Stimulated activated CD4-positive, alpha-beta T cell treated with anti-CD3 and anti-CD28 coated beads, Interleukin-15, amount 100 ng/mL, for 24 hours (primary cell): Measurements from ENCODE around the gene DSC3.

ENCODE experiments used
- DNase-seq: peaks from one replicate; pipeline ENCODE4 v3.0.0-alpha.2; 2020

DSC3 gene

DNA sequence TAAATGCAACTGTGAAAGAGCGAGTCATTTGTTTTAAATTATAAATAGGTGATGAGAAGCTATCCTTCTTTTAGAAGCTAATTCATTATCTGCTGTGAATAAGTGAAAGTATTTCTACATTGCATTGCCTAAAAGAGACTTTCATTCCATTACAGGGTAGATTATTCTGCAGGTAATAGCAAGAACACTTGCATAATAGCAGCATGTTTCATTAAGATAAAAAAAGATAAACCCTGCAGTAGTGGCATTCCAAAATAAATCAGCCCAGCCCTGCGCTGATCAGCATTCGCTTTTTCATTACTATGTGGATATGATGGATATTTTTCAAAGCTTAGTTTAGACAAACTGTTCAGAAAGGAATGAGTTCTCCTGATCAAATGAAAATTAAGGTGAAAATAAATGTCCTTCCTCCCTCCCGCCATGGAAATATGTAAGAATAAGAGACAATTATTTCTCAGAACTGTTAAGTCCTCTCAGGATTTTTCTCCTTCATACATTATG lies 72.8 kb downstream of the DSC3 start:
- DNase-seq: no peak

- no peak for DNase-seq
Observed at GRCh38 chr18:30967701-30968100, 74.8 kb downstream of the DSC3 start.

GRCh38 chr18:30965237-30965636 lies 77.3 kb downstream of the DSC3 start:
- no peak for DNase-seq

DNA sequence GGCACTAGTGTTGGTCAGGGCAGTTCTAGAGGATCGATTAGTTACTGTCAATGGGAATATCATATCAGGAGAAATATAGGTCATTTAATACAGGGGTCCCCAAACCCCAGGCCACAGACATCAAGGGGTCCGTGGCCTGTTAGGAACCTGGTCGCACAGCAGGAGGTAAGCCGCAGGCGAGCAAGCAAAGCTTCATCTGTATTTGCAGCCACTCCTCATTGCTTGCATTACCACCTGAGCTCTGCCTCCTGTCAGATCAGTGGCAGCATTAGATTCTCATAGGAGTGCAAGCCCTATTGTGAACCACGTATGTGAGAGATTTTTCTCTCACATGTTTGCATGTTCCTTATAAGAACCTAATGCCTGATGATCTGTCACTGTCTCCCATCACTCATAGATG lies 81.9 kb downstream of the DSC3 start:
- DNase-seq: no peak

DNA sequence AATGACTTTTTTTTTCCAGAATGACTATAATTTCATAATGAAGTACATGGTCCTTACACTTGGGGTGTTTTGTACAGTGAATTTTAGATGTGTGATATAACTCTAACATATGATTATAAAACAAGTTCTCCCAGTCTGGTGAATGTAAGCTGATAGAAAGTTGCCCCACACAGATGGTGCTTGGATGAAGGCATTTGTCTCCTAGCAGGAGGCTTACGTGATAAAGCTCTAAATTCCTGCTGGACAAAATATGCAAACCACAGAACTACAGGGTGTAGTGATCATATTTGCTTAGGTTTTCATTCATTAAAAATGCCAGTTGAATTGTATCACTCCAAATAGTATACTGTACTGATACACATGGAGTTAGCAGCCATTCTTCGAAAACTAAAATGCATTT lies 85.5 kb downstream of the DSC3 start:
- no peak for DNase-seq

DNA sequence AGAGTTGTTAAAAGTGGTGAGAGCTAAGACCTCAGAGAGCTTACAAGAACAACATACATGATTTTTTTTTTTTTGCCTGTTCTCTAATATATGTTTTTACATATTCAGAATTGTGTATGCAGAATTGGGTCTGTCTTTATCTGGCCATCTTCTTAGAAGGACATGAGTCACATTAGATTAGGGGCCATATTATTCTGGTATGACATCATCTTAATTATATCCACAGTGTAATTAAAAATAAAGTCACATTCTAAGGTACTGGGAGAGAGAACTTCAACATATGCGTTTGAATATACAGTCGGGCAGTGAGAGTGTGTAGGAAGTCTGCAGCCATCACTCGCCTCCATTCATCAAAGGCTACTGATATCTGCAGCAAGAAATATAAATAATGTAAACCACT lies 88.3 kb downstream of the DSC3 start:
- no peak for DNase-seq

- DNase-seq: no peak
Observed at GRCh38 chr18:30945761-30946160, 96.8 kb downstream of the DSC3 start.

DNA sequence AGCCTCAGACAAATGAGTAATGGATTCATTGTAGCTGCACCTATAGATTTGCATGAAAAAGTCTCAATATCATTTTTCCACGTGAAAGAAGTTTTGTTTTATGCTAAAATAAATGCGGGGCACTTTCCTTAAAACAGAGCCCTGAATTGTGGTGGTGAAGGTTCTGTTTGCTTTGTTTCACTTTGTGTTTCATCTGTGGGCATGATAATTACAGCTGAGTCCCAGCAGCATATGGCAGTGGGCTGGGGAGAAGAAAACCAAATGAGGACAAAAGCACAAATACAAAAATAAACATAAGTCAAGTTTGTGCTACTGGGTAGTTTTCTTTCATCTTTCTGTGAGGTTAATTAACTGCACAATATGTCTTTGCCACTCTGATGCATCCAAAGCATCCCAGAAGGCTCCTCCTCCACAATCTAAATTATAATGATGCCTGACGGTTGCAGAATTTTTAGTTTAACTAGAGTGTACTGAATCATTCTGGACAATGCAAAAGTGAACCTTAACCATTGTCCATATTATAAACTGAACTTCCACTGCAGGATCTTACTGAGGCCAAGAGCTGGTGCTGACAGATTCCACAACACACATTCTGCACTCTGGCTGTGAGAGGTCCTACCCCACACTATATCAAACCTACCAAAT lies 97.6 kb downstream of the DSC3 start:
- no peak for DNase-seq

DNA sequence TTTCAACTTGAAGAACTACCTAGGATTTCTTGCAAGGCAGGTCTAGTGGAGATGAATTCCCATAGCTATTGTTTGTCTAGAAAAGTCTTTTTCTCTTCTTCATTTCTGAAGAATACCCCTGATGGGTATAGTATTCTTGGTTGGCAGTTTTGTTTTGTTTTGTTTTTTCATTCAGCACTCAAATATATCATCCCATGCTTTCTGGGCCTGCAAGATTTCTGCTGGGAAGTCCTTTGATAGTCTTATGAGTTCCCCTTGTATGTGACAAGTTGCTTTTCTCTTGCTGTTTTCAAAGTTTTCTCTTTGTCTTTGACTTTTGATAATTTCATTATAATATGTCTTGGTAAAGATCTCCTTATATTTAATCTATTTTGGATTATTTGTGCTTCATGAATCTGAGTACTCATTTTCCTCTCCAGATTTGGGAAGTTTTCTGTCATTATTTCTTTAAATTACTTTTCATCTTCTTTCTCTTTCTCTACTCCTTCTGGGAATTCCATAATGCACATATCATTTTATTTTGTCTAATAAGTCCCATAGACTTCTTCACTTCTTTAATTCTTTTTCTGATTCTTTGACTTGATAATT lies 101.5 kb downstream of the DSC3 start:
- no peak for DNase-seq
